GM10266 (cell line): ENCODE results near the gene GUCY2D.

Experiments
- DNase-seq: peaks from one replicate; pipeline ENCODE4 v3.0.0; 2012; ENCODE audit errors: extremely low spot score
- TF ChIP-seq, protein P1 (sequence below): IDR thresholded peaks from 2 replicates; pipeline ENCODE4 v1.5.1; 2012; ENCODE audit warnings: mild to moderate bottlenecking, low read depth; ENCODE audit not compliant: control insufficient read depth, insufficient read depth; ENCODE audit errors: missing control alignments

The GUCY2D gene

DNA sequence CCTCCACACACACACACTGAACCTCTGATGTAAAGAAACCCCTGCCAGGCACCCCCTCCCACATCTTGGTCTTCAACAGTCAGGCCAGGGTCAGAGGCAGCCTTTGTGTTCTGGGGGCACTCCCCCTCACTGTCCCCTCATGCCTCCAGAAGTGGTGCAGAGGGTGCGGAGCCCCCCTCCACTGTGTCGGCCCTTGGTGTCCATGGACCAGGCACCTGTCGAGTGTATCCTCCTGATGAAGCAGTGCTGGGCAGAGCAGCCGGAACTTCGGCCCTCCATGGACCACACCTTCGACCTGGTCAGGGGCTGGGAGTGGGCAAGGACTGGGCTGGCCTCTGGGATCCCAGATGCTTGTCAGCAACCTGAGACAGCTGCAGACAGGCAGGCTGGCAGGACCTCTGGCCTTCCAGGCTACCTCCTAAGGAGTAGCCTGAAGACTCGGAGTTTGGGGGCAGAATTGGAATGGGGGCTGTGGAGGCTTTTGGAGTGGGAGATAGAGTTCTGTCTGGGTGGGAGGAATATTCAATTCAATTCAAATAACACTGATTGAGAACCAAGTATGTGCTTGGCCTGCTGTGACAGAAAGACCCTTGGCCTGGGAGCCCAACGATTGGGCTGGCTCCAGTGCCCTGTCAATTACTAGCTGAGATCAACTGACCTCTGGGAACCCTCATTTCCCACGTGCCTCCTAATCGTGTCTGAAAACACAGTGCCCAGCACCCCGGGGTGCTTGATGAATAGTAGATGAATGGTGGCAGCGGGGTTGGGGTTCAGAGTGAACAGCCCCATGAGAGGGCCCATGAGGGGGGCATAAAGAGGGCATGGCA, 11.5 kb downstream of the GUCY2D start:
- TF ChIP-seq, protein P1, sequence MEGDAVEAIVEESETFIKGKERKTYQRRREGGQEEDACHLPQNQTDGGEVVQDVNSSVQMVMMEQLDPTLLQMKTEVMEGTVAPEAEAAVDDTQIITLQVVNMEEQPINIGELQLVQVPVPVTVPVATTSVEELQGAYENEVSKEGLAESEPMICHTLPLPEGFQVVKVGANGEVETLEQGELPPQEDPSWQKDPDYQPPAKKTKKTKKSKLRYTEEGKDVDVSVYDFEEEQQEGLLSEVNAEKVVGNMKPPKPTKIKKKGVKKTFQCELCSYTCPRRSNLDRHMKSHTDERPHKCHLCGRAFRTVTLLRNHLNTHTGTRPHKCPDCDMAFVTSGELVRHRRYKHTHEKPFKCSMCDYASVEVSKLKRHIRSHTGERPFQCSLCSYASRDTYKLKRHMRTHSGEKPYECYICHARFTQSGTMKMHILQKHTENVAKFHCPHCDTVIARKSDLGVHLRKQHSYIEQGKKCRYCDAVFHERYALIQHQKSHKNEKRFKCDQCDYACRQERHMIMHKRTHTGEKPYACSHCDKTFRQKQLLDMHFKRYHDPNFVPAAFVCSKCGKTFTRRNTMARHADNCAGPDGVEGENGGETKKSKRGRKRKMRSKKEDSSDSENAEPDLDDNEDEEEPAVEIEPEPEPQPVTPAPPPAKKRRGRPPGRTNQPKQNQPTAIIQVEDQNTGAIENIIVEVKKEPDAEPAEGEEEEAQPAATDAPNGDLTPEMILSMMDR: no peak
- no peak for DNase-seq

DNA sequence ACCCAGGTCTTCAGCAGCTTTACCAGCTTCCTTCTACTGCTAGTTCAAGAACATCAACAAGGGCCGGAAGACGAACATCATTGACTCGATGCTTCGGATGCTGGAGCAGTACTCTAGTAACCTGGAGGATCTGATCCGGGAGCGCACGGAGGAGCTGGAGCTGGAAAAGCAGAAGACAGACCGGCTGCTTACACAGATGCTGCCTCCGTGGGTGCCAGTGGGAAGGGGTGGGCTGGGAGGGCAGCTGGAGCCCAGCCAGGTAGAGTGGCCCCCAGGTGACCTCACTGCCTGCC, 12.1 kb downstream of the GUCY2D start:
- no peak for DNase-seq
- TF ChIP-seq, protein P1: no peak

DNA sequence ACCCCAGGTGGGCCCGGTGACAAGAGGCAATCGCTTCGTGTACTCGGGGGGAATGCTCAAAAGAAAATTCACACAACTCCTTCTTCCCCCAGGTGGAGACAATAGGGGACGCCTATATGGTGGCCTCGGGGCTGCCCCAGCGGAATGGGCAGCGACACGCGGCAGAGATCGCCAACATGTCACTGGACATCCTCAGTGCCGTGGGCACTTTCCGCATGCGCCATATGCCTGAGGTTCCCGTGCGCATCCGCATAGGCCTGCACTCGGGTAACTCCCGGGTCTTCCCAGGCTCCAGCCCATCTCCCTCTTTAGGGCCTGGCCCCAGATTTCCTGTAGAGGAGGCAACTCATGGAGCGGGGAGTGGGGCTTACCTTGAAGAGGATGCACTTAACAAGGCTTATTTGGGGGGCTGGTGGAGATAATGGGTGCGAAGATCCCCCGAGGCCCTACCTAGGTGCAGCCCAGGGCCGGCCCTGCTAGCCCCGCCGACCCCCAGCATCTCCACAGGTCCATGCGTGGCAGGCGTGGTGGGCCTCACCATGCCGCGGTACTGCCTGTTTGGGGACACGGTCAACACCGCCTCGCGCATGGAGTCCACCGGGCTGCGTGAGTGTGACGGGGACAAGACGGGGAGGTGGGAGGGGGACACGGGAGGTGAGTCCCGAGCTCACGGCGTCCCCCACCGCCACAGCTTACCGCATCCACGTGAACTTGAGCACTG, 13.0 kb downstream of the GUCY2D start:
- DNase-seq: no peak
- TF ChIP-seq, protein P1: no peak

DNA sequence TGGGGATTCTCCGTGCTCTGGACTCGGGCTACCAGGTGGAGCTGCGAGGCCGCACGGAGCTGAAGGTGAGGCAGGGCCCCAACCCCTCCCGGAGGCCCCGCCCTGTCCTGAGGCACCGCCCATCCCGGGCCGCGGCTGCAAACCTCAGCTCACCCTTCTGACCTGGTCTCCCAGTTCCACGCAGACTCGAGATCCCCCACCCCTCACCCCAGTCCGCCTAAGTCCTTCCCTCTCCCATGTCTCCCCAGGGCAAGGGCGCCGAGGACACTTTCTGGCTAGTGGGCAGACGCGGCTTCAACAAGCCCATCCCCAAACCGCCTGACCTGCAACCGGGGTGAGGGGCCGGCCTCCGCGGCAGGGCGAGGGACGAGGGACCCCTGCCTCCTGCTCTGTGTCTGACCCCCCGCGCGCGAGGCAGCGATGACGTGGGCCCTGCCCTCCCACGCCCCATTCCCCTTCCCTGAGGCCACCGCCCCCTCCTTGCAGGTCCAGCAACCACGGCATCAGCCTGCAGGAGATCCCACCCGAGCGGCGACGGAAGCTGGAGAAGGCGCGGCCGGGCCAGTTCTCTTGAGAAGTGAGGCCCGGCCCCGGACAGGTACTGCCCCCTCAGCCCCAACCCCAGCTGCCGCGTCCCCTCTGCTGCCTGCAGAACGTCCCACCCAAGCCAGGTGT, 13.7 kb downstream of the GUCY2D start:
- TF ChIP-seq, protein P1: no peak
- no peak for DNase-seq

DNA sequence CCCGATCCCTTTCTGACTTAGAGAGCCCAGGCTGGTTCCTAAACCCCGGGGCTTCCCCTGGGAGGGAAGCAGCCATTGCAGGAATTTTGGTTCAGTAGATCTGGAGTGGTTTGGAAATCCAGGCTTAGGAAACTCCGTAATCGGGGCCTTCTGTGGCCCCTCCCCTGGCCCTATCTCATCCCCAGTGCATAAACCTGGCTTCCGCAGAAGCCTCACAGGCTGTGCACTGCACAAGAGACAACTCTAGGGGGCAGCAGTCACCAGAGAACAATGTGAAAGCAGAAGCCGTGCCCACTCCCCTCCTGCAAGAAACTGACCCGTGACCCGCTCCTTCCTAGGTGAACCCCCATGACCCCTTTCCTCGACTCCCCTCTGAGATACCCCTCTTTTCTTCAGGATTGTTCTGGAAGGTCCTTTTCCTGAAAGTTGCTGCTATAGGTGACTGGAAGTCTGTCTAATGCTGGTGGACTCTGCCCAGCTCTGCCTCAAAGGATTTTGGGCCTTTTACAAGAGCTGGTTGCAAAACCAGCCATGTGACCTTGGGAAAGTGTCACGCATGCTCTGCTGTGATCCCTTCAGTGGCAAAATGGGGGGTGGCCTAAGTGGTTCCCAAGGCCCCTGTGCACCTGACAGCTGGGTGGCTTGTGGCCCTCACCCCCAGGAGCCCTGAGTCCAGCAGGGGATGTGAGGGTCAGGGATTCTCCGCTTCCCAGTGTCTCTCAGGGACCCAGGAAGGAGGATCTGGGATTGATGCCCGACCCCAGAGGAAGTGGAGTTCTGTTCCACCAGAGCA, 14.4 kb downstream of the GUCY2D start:
- DNase-seq: peak; percentile 67
- TF ChIP-seq, protein P1: peak; percentile 76

DNA sequence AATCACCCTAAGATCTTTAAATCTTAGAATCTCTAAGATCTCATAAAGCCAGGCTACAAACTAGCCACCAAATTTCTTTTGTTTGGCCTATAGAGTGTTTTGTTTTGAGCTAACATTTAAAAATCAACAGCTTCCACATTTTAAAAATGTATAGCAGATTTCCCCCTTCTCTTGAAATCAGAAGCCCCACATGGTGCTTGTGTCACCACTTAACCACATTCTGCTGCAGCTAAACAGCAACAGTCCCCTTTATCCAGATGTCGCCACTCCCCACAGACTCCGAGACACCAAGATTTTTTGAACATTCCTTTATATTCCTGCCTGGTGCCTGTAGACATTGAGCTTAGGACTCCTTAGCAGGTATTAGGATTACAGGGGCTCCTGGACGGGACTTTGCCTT, 16.0 kb downstream of the GUCY2D start:
- TF ChIP-seq, protein P1: no peak
- DNase-seq: no peak
